ELF-1 (cell line): ENCODE measurements around the gene PEBP1.

Experiments
- DNase-seq: peaks from one replicate; pipeline ENCODE4 v3.0.0-alpha.2; 2016; ENCODE audit warnings: low read depth, low spot score

Gene PEBP1

GRCh38 chr12:118136559-118137003 lies 657 bp downstream of the PEBP1 start:
- DNase-seq: peak; percentile 67

GRCh38 chr12:118137148-118137678 lies 1.3 kb downstream of the PEBP1 start:
- DNase-seq: no peak

GRCh38 chr12:118140825-118141224 lies 4.9 kb downstream of the PEBP1 start:
- no peak for DNase-seq

DNA sequence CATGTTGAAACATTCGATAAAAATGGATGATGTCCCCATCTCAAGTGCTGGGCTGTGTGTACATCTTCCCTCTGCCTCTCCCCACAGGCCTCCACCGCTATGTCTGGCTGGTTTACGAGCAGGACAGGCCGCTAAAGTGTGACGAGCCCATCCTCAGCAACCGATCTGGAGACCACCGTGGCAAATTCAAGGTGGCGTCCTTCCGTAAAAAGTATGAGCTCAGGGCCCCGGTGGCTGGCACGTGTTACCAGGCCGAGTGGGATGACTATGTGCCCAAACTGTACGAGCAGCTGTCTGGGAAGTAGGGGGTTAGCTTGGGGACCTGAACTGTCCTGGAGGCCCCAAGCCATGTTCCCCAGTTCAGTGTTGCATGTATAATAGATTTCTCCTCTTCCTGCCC lies 8.6 kb downstream of the PEBP1 start:
- no peak for DNase-seq

DNA sequence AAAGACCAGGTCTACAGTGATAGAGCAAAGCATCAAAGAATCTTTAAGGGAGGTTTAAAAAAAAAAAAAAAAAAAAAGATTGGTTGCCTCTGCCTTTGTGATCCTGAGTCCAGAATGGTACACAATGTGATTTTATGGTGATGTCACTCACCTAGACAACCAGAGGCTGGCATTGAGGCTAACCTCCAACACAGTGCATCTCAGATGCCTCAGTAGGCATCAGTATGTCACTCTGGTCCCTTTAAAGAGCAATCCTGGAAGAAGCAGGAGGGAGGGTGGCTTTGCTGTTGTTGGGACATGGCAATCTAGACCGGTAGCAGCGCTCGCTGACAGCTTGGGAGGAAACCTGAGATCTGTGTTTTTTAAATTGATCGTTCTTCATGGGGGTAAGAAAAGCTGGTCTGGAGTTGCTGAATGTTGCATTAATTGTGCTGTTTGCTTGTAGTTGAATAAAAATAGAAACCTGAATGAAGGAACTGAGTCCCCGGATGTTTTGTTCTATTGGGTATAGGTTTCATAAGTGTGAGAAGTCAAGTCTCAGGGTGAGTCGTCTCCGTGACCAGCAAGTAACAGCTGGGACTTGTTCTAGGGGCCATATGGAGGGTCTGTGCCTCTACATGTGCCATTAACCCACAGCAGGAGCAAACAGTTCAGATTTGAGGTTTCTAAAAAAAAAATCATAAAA lies 9.3 kb downstream of the PEBP1 start:
- DNase-seq: no peak

GRCh38 chr12:118145798-118146156 lies 9.9 kb downstream of the PEBP1 start:
- DNase-seq: no peak

DNA sequence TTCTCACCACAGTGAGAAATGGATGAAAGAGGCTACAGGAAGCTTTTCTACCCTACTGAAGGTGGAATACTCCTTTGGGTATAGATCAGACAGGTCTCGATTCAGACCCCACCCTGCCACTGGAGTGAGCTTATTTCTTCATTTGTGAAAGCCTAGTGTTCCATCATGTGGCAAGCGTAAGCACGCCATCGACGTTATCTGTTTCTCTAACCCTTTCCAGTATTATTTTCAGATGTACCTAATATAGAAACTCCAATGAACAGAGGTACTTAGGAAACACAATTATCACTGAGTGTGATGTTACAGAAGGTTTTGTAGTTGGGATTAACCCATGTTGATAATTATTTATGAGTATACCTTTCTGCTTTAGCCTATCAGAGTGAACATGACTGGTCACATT lies 12.4 kb downstream of the PEBP1 start:
- no peak for DNase-seq

DNA sequence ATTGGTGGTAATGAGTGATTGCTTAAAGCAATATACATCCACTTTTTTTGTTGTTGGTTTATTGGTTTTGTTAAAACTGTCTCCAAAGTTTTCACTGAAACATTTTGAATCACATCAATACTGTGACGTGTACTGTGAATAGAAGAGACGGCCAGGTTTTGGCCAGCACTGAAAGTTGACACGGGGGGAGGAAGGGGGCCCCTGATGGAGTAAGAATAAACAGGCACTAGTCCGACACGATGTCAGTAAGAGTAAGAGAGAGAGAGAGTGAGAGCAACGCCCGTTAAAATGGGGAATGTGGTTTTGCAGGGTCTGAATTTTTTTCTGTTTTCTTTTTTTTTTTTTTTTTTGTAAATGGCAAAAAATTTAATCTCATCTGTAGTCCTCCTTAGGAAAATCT lies 14.7 kb downstream of the PEBP1 start:
- DNase-seq: no peak

DNA sequence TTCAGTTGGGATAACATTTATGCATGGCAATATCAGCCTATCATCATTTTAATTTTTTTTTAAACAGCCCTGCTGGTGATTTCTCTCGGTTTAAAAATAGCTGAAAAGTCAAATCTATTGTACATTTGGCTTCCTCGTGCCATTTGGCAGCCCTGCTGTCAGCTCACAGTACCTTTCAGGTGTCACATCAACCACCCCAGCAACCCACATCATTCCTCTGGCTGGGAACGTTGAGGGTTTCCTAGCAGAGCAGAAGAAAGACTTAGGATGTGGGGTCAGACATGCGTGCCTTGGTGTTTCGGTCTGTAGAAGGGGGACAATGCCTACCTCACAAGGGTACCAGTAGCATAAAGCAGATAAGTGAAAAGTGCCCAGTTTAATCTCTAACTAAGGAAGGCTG lies 15.8 kb downstream of the PEBP1 start:
- no peak for DNase-seq

- no peak for DNase-seq
Observed at GRCh38 chr12:118160536-118160935, 24.6 kb downstream of the PEBP1 start.

- peak; percentile 66 for DNase-seq
Observed at GRCh38 chr12:118164798-118165486, 29.0 kb downstream of the PEBP1 start.

GRCh38 chr12:118166946-118167345 lies 31.0 kb downstream of the PEBP1 start:
- DNase-seq: no peak

GRCh38 chr12:118175823-118176447 lies 40.0 kb downstream of the PEBP1 start:
- DNase-seq: no peak

GRCh38 chr12:118183155-118183554 lies 47.2 kb downstream of the PEBP1 start:
- DNase-seq: no peak

- no peak for DNase-seq
Observed at GRCh38 chr12:118183711-118184110, 47.8 kb downstream of the PEBP1 start.

- DNase-seq: no peak
Observed at GRCh38 chr12:118185602-118186397, 49.9 kb downstream of the PEBP1 start.

GRCh38 chr12:118187751-118188435 lies 52.0 kb downstream of the PEBP1 start:
- DNase-seq: no peak

DNA sequence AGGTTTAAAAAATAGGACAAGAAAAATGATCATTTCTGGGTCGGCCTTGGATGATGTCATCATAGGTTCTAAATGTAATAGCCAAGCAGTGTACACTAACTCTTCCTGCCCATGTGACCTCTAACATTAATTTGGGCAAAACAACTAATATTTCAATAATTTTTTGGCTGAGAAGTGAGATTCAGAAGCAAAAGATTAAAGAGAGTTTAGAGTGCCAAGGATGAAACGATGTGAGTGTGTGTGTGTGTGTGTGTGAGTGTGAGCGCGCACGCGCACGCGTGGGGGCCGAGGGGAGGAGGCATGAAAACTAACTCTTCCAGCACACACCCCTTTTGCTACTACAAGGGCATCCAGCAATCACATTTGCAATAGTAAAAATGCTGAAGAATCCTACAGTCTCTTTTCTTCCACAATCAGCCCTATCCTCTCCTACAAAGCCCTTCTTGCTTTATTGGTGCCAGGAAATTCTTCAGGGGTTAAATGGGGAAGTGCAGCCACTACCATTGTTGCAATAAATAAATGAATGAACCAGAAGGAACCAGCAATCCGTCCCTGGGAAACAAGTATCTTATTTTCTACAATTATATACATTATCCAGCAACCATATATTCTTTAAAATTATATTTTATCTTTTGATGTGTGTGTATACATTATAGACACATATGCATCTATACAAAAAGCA lies 52.9 kb downstream of the PEBP1 start:
- no peak for DNase-seq

DNA sequence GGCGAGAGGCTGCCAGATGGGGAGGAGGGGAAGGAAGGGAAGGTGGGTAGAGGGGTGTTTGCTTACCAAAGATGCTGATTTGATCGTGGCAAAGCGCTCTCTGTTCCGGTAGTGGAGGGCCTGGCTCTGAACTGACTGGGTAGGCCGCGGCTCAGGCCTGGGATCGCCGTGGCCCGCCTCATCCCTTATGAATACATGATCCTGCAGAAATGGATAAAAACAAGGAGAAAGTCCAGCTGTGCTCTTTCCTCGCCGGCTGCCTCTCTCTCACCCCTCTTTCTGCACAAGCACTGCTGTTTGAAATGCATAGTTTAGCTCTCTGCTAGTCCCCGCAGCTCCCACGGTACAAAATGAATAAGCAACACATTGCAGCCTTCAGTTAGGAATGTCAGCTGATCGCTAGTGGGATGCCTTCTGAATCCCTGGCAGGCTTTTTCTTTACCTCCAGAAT lies 53.8 kb downstream of the PEBP1 start:
- peak; percentile 39 for DNase-seq

GRCh38 chr12:118190266-118190665 lies 54.3 kb downstream of the PEBP1 start:
- no peak for DNase-seq

GRCh38 chr12:118193477-118193876 lies 57.6 kb downstream of the PEBP1 start:
- no peak for DNase-seq
